Fibroblast of the aortic adventitia (primary cell): Measurements from ENCODE around the gene RANBP3L. TPM values are rescaled to one million over a fixed set of nuclear protein-coding genes. Genes with fewer than 3 reads are reported as not detected.

Source experiments
- DNase-seq: peaks from one replicate; pipeline ENCODE4 v3.0.0-alpha.2; 2010; ENCODE audit warnings: low read depth
- H3K4me3 ChIP-seq: 2 replicates; pipeline ENCODE4 v1.5.1; 2011; ENCODE audit warnings: low read depth, mild to moderate bottlenecking, control low read depth, low read length, moderate library complexity
- CTCF ChIP-seq: IDR thresholded peaks from 2 replicates; pipeline ENCODE4 v1.5.1; 2011; ENCODE audit warnings: mild to moderate bottlenecking, low read length, control low read depth, inconsistent platforms; ENCODE audit not compliant: insufficient read depth
- total RNA-seq: library from RNA; depleted of rRNA; stranded (reverse); fragments of >200 nt; gene quantifications from 2 replicates; pipeline ENCODE4 v1.2.3, GENCODE V29; 2012; ENCODE audit warnings: low replicate concordance

The RANBP3L gene
- total RNA-seq, 1 donor: 0.27 TPM

- H3K4me3 ChIP-seq: no peak overlapping the region
- no peak for DNase-seq
- no peak for TF ChIP-seq CTCF
These were observed 74.7 kb downstream of the RANBP3L start for GRCh38 chr5:36227046-36227445.

GRCh38 chr5:36222620-36223019 is 79.1 kb downstream of the RANBP3L start:
- no peak for TF ChIP-seq CTCF
- no peak overlapping the region for H3K4me3 ChIP-seq
- DNase-seq: no peak

GRCh38 chr5:36217988-36218387 is 83.7 kb downstream of the RANBP3L start:
- DNase-seq: no peak
- no peak for TF ChIP-seq CTCF
- H3K4me3 ChIP-seq: no peak overlapping the region

- H3K4me3 ChIP-seq: no peak overlapping the region
- TF ChIP-seq CTCF: no peak
- no peak for DNase-seq
These were observed 84.1 kb downstream of the RANBP3L start for GRCh38 chr5:36217567-36217966.

- no peak overlapping the region for H3K4me3 ChIP-seq
- no peak for DNase-seq
These were observed 85.8 kb downstream of the RANBP3L start for GRCh38 chr5:36215910-36216309.

GRCh38 chr5:36214436-36214835 is 87.3 kb downstream of the RANBP3L start:
- no peak for DNase-seq
- TF ChIP-seq CTCF: no peak
- H3K4me3 ChIP-seq: no peak overlapping the region

More at GRCh38 chr5:36215910-36216309, 85.8 kb downstream of the RANBP3L start:
- no peak for TF ChIP-seq CTCF

GRCh38 chr5:36209664-36210063 is 92.0 kb downstream of the RANBP3L start:
- peak; percentile 16 for DNase-seq
- TF ChIP-seq CTCF: no peak
- no peak overlapping the region for H3K4me3 ChIP-seq
